HEK293T (cell line): ENCODE results near the gene NLRP1.

Experiments
- ARNT ChIP-seq: fragments of 450-650 bp; IDR thresholded peaks from 2 replicates; pipeline ENCODE4 v1.6.1; 2017; ENCODE audit warnings: mild to moderate bottlenecking
- SP1 ChIP-seq: fragments of 450-650 bp; IDR thresholded peaks from 2 replicates; pipeline ENCODE4 v1.6.1; 2017
- TARDBP ChIP-seq: fragments of 450-650 bp; IDR thresholded peaks from 2 replicates; pipeline ENCODE4 v1.6.1; 2016

DNA sequence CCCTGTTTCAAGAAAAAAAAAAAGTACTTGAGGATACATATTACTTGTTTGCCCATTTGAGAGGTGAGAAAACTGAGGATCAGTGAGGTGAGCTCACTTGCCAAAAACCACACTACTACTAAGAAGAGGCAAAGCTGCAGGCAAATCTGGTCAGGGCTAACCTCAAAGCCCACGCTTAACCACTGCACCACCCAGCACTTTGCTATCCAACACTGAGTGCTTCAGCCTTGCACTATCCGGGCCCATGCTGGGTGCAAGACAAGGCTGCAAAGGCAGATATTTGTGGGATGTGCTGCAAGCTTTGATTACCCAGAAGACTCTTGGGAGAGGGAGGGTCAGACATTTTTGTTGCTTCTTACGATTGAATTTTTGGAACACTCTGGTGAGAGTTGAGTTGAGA, 23.6 kb upstream of the NLRP1 start:
- TF ChIP-seq TARDBP (no peak), SP1 (no peak), ARNT (no peak)
